Measurements from ENCODE around the gene CCSER1. TPM values are rescaled to one million over a fixed set of nuclear protein-coding genes. Genes with fewer than 3 reads are reported as not detected.

The CCSER1 gene
- total RNA-seq, 1 experiment from 2014 or later: 0.05 TPM

DNA sequence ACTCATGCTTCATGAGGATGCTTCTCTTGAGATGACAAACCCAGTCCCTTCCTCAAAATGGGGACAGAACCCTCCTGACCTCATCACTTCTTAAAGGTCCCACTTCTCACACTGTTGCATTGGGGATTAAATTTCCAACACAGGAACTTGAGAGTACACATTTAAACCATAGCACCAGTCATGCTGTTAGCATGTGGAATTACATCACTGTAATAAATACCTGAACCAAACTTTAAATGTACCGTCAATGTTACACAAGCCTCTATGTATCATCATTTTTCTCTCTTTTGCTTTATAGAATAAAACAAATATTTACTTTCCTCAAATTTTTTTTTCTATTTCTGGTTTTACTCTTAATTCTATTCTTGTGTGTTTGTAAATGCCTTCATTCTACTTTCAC is 448.2 kb downstream of the CCSER1 start:
- Histone ChIP-seq H3K4me1 (ENCODE audit: control insufficient read depth, insufficient read depth, low read length) (no peaks in the 10 kb centered on the region), H3K36me3 (ENCODE audit: control insufficient read depth, insufficient read depth, low read length) (no peaks in the 10 kb centered on the region), H3K9me3 (ENCODE audit: control insufficient read depth, insufficient read depth, low read depth, low read length) (no peaks in the 10 kb centered on the region), H3K27ac (ENCODE audit: low read length) (no peak overlapping the region), H3K27me3 (ENCODE audit: control insufficient read depth, insufficient read depth, low read length) (no peaks in the 10 kb centered on the region), H3K4me3 (ENCODE audit: low read depth in 2 of 2, low read length in 2 of 2) (no peak overlapping the region)
- ATAC-seq: no peak
- TF ChIP-seq, protein P1, sequence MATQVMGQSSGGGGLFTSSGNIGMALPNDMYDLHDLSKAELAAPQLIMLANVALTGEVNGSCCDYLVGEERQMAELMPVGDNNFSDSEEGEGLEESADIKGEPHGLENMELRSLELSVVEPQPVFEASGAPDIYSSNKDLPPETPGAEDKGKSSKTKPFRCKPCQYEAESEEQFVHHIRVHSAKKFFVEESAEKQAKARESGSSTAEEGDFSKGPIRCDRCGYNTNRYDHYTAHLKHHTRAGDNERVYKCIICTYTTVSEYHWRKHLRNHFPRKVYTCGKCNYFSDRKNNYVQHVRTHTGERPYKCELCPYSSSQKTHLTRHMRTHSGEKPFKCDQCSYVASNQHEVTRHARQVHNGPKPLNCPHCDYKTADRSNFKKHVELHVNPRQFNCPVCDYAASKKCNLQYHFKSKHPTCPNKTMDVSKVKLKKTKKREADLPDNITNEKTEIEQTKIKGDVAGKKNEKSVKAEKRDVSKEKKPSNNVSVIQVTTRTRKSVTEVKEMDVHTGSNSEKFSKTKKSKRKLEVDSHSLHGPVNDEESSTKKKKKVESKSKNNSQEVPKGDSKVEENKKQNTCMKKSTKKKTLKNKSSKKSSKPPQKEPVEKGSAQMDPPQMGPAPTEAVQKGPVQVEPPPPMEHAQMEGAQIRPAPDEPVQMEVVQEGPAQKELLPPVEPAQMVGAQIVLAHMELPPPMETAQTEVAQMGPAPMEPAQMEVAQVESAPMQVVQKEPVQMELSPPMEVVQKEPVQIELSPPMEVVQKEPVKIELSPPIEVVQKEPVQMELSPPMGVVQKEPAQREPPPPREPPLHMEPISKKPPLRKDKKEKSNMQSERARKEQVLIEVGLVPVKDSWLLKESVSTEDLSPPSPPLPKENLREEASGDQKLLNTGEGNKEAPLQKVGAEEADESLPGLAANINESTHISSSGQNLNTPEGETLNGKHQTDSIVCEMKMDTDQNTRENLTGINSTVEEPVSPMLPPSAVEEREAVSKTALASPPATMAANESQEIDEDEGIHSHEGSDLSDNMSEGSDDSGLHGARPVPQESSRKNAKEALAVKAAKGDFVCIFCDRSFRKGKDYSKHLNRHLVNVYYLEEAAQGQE (IDR thresholded peaks at IDR 0.05; ENCODE audit: insufficient read depth in 1 of 2, low read depth in 2 of 2, low read length in 1 of 2): no peak
- TF ChIP-seq, protein P2, sequence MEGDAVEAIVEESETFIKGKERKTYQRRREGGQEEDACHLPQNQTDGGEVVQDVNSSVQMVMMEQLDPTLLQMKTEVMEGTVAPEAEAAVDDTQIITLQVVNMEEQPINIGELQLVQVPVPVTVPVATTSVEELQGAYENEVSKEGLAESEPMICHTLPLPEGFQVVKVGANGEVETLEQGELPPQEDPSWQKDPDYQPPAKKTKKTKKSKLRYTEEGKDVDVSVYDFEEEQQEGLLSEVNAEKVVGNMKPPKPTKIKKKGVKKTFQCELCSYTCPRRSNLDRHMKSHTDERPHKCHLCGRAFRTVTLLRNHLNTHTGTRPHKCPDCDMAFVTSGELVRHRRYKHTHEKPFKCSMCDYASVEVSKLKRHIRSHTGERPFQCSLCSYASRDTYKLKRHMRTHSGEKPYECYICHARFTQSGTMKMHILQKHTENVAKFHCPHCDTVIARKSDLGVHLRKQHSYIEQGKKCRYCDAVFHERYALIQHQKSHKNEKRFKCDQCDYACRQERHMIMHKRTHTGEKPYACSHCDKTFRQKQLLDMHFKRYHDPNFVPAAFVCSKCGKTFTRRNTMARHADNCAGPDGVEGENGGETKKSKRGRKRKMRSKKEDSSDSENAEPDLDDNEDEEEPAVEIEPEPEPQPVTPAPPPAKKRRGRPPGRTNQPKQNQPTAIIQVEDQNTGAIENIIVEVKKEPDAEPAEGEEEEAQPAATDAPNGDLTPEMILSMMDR (IDR thresholded peaks at IDR 0.05): no peak
- no peak for TF ChIP-seq TCF7L2 (IDR thresholded peaks at IDR 0.05; ENCODE audit: low read depth, low read length)
- no peak for TF ChIP-seq POLR2AphosphoS5 (IDR thresholded peaks at IDR 0.05; ENCODE audit: low read depth, low read length)
- no peak for TF ChIP-seq SIN3A (IDR thresholded peaks at IDR 0.05; ENCODE audit: borderline replicate concordance, insufficient read depth, low read depth, low read length)
- no peak for DNase-seq (ENCODE audit: low read depth, low spot score)
- in situ Hi-C loops (cut with HindIII; ENCODE audit: low pct_unique_long_range_greater_than_20kb, low sequenced_read_pairs) (no loop called here), intact Hi-C loops (cut with micrococcal nuclease; ENCODE audit: unreplicated experiment) (no loop called here)
- POLR2A ChIA-PET: no interaction called here
- BruUV-seq (replicated peaks): no TSS peak
- CTCF ChIA-PET: no interaction called here

DNA sequence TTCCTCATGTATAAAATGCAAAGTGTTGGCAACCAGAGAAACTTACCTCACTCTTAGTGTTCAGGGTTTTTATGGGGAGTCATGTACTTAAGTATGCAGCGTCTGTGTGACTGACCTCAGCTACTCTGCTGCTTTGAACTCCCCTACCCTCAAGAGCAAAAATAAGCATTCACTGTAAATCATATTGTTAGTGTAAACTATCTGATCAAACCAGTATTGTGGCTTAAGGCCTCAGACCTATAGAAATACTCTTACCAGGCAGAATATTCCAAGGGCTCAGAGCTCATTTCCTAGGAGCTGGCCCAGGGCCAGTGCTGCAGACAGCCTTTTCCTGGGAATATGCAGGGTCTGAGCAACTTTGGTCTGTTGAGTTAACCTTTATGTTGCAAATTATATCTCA is 453.1 kb downstream of the CCSER1 start:
- DNase-seq (ENCODE audit: low read depth, low spot score) (no peak), ATAC-seq (no peak)
- TF ChIP-seq SIN3A (IDR thresholded peaks at IDR 0.05; ENCODE audit: borderline replicate concordance, insufficient read depth, low read depth, low read length): no peak
- TF ChIP-seq, protein P2 (IDR thresholded peaks at IDR 0.05): no peak
- no peak for TF ChIP-seq TCF7L2 (IDR thresholded peaks at IDR 0.05; ENCODE audit: low read depth, low read length)
- no peak for TF ChIP-seq POLR2AphosphoS5 (IDR thresholded peaks at IDR 0.05; ENCODE audit: low read depth, low read length)
- TF ChIP-seq, protein P1 (IDR thresholded peaks at IDR 0.05; ENCODE audit: insufficient read depth in 1 of 2, low read depth in 2 of 2, low read length in 1 of 2): no peak
- no TSS peak for BruUV-seq (replicated peaks)
- Histone ChIP-seq H3K27me3 (ENCODE audit: control insufficient read depth, insufficient read depth, low read length) (no peaks in the 10 kb centered on the region), H3K9me3 (ENCODE audit: control insufficient read depth, insufficient read depth, low read depth, low read length) (no peaks in the 10 kb centered on the region), H3K4me1 (ENCODE audit: control insufficient read depth, insufficient read depth, low read length) (no peaks in the 10 kb centered on the region), H3K36me3 (ENCODE audit: control insufficient read depth, insufficient read depth, low read length) (no peaks in the 10 kb centered on the region), H3K27ac (ENCODE audit: low read length) (no peak overlapping the region), H3K4me3 (ENCODE audit: low read depth in 2 of 2, low read length in 2 of 2) (no peak overlapping the region)
- POLR2A ChIA-PET: no interaction called here
- in situ Hi-C loops (cut with HindIII; ENCODE audit: low pct_unique_long_range_greater_than_20kb, low sequenced_read_pairs) (no loop called here), intact Hi-C loops (cut with micrococcal nuclease; ENCODE audit: unreplicated experiment) (no loop called here)
- CTCF ChIA-PET: no interaction called here
